ENCODE data around the gene GRWD1. TPM values are rescaled to one million over a fixed set of nuclear protein-coding genes. Genes with fewer than 3 reads are reported as not detected.

Gene GRWD1
- total and polyA plus RNA-seq, 7 donors, result 24.2 to 53.7 (median 42.0) TPM

- WGBS, 3 donors, result 35 to 49% (median 44%) methylated on average over 21 to 32 of the region's 32 CpGs
- DNase-seq (no peak), ATAC-seq (peak in 1 of 4 donors; percentile 4)
- Histone ChIP-seq H3K4me3 (no peak overlapping the region), H3K4me1 (no peaks in the 10 kb centered on the region), H3K9me3 (no peaks in the 10 kb centered on the region), H3K27ac (no peak overlapping the region), H3K36me3 (ENCODE audit: insufficient read depth in 1 of 2, low read depth in 1 of 2) (no peaks in the 10 kb centered on the region), H3K27me3 (ENCODE audit: insufficient read depth in 3 of 3, low read length in 2 of 3) (peaks cover 0 to 46% (median 21%) of the 10 kb centered on the region in 3 donors)
- intact Hi-C loops (cut with DNase I), result no loop called here
- TF ChIP-seq CTCF (IDR thresholded peaks at IDR 0.05), result no peak
Observed at GRCh38 chr19:48500830-48501493, 55.2 kb downstream of the GRWD1 start.

- no peak for DNase-seq
- intact Hi-C loops (cut with DNase I), result no loop called here
- H3K4me3 ChIP-seq, result no peak overlapping the region
- TF ChIP-seq CTCF (IDR thresholded peaks at IDR 0.05), result no peak
- no peaks in the 10 kb centered on the region for H3K9me3 ChIP-seq
- peaks cover 0 to 41% (median 21%) of the 10 kb centered on the region in 3 donors for H3K27me3 ChIP-seq (ENCODE audit: insufficient read depth in 3 of 3, low read length in 2 of 3)
- no peaks in the 10 kb centered on the region for H3K4me1 ChIP-seq
- no peak overlapping the region for H3K27ac ChIP-seq
- peak; percentile 31 to 53 (median 44) for ATAC-seq
- 3 to 7% (median 5%) methylated on average over 13 to 20 of the region's 20 CpGs for WGBS, 3 donors
- no peaks in the 10 kb centered on the region for H3K36me3 ChIP-seq (ENCODE audit: insufficient read depth in 1 of 2, low read depth in 1 of 2)
Observed at GRCh38 chr19:48501494-48502349, 55.9 kb downstream of the GRWD1 start.

- Histone ChIP-seq H3K27me3 (ENCODE audit: insufficient read depth in 3 of 3, low read length in 2 of 3) (peaks cover 0 to 39% (median 19%) of the 10 kb centered on the region in 3 donors), H3K27ac (no peak overlapping the region), H3K4me3 (no peak overlapping the region), H3K4me1 (no peaks in the 10 kb centered on the region), H3K9me3 (no peaks in the 10 kb centered on the region), H3K36me3 (ENCODE audit: insufficient read depth in 1 of 2, low read depth in 1 of 2) (no peaks in the 10 kb centered on the region)
- DNase-seq, result no peak
- 32 to 37% (median 36%) methylated on average over 23 to 27 of the region's 27 CpGs for WGBS, 3 donors
- no peak for TF ChIP-seq CTCF (IDR thresholded peaks at IDR 0.05)
- ATAC-seq, result peak in 1 of 4 donors; percentile 9
- intact Hi-C loops (cut with DNase I), result no loop called here
Observed at GRCh38 chr19:48502350-48503018, 56.7 kb downstream of the GRWD1 start.

GRCh38 chr19:48506138-48506733, 60.5 kb downstream of the GRWD1 start:
- TF ChIP-seq CTCF (IDR thresholded peaks at IDR 0.05), result peak; percentile 48
- intact Hi-C loops (cut with DNase I), result loop anchor here in 1 of 2 donors (5.0 kb wide), 1 partner anchor 76 kb away; no protein-coding TSS in a partner anchor
- Histone ChIP-seq H3K27me3 (ENCODE audit: insufficient read depth in 3 of 3, low read length in 2 of 3) (peaks cover 0 to 8% (median 3%) of the 10 kb centered on the region in 3 donors), H3K4me1 (no peaks in the 10 kb centered on the region), H3K36me3 (ENCODE audit: insufficient read depth in 1 of 2, low read depth in 1 of 2) (no peaks in the 10 kb centered on the region), H3K9me3 (no peaks in the 10 kb centered on the region), H3K27ac (no peak overlapping the region), H3K4me3 (no peak overlapping the region)
- ATAC-seq (peak in 3 of 4 donors; percentile 26 to 52 (median 32)), DNase-seq (no peak)
- WGBS, 3 donors, result 60 to 81% (median 67%) methylated on average over 5 of the region's 5 CpGs

Other genes with a start within 250 kb of the GRWD1 start
- 10 to 100 TPM; 21.8 to 36.2 (median 31.2) TPM for gene CARD8, start 190.1 kb upstream of the GRWD1 start, total RNA-seq
- 10 to 100 TPM; 15.7 to 26.0 (median 21.2) TPM for gene CARD8, start 190.1 kb upstream of the GRWD1 start, polyA plus RNA-seq
- under 1 TPM in 1 of 4 donors, not detected in 3; 0.20 TPM for gene ZNF114, start 175.9 kb upstream of the GRWD1 start, total RNA-seq
- under 1 TPM; 0.04 to 0.13 (median 0.05) TPM for gene ZNF114, start 175.9 kb upstream of the GRWD1 start, polyA plus RNA-seq
- 10 to 100 TPM in 3 of 4 donors, 1 to 10 TPM in 1; 8.9 to 15.2 (median 14.1) TPM for gene EMP3, start 120.4 kb upstream of the GRWD1 start, total RNA-seq
- gene EMP3, start 120.4 kb upstream of the GRWD1 start, polyA plus RNA-seq, result 10 to 100 TPM in 2 of 3 donors, 1 to 10 TPM in 1; 8.9 to 13.7 (median 13.6) TPM
- 10 to 100 TPM; 52.0 to 65.1 (median 57.7) TPM for gene TMEM143, start 82.0 kb upstream of the GRWD1 start, total RNA-seq
- 10 to 100 TPM; 17.1 to 41.9 (median 41.5) TPM for gene TMEM143, start 82.0 kb upstream of the GRWD1 start, polyA plus RNA-seq
- not detected for gene SYNGR4, start 81.6 kb upstream of the GRWD1 start, total RNA-seq
- under 1 TPM in 1 of 3 donors, not detected in 2; 0.04 TPM for gene SYNGR4, start 81.6 kb upstream of the GRWD1 start, polyA plus RNA-seq
- 10 to 100 TPM; 56.5 to 71.0 (median 62.9) TPM for gene KDELR1, start 54.4 kb upstream of the GRWD1 start, total RNA-seq
- gene KDELR1, start 54.4 kb upstream of the GRWD1 start, polyA plus RNA-seq, result 10 to 100 TPM; 37.0 to 48.7 (median 40.0) TPM
- under 1 TPM; 0.04 to 0.21 (median 0.06) TPM for gene GRIN2D, start 52.3 kb upstream of the GRWD1 start, total RNA-seq
- gene GRIN2D, start 52.3 kb upstream of the GRWD1 start, polyA plus RNA-seq, result under 1 TPM; 0.03 to 0.07 (median 0.04) TPM
- 1 to 10 TPM in 3 of 4 donors, under 1 TPM in 1; 0.65 to 2.6 (median 1.3) TPM for gene KCNJ14, start 9.6 kb downstream of the GRWD1 start, total RNA-seq
- gene KCNJ14, start 9.6 kb downstream of the GRWD1 start, polyA plus RNA-seq, result 1 to 10 TPM in 1 of 3 donors, under 1 TPM in 2; 0.28 to 1.6 (median 0.58) TPM
- gene CYTH2, start 23.4 kb downstream of the GRWD1 start, total RNA-seq, result 10 to 100 TPM; 21.8 to 45.2 (median 29.4) TPM
- 10 to 100 TPM; 36.6 to 41.0 (median 39.5) TPM for gene CYTH2, start 23.4 kb downstream of the GRWD1 start, polyA plus RNA-seq
- under 1 TPM in 2 of 4 donors, not detected in 2; 0.06 to 0.14 TPM for gene LMTK3, start 65.9 kb downstream of the GRWD1 start, total RNA-seq
- under 1 TPM; 0.03 to 0.06 (median 0.05) TPM for gene LMTK3, start 65.9 kb downstream of the GRWD1 start, polyA plus RNA-seq
- gene SULT2B1, start 106.2 kb downstream of the GRWD1 start, total RNA-seq, result not detected
- gene SULT2B1, start 106.2 kb downstream of the GRWD1 start, polyA plus RNA-seq, result under 1 TPM in 2 of 3 donors, not detected in 1; 0.06 to 0.23 TPM
- not detected for gene SPACA4, start 160.8 kb downstream of the GRWD1 start, total RNA-seq
- gene SPACA4, start 160.8 kb downstream of the GRWD1 start, polyA plus RNA-seq, result not detected
- gene FAM83E, start 169.1 kb downstream of the GRWD1 start, total RNA-seq, result not detected
- gene FAM83E, start 169.1 kb downstream of the GRWD1 start, polyA plus RNA-seq, result under 1 TPM in 2 of 3 donors, not detected in 1; 0.01 to 0.20 TPM
- 100 to 1,000 TPM; 506 to 730 (median 645) TPM for gene RPL18, start 173.2 kb downstream of the GRWD1 start, total RNA-seq
- gene RPL18, start 173.2 kb downstream of the GRWD1 start, polyA plus RNA-seq, result 1,000 to 10,000 TPM; 1,096 to 1,745 (median 1,373) TPM
- 10 to 100 TPM in 2 of 4 donors, 1 to 10 TPM in 2; 4.1 to 12.8 (median 8.8) TPM for gene SPHK2, start 173.5 kb downstream of the GRWD1 start, total RNA-seq
- gene SPHK2, start 173.5 kb downstream of the GRWD1 start, polyA plus RNA-seq, result 1 to 10 TPM; 3.3 to 7.4 (median 4.8) TPM
- 10 to 100 TPM in 1 of 4 donors, 1 to 10 TPM in 3; 3.6 to 14.5 (median 6.5) TPM for gene DBP, start 191.4 kb downstream of the GRWD1 start, total RNA-seq
- gene DBP, start 191.4 kb downstream of the GRWD1 start, polyA plus RNA-seq, result 1 to 10 TPM; 2.8 to 7.0 (median 3.2) TPM
- 1 to 10 TPM; 4.1 to 8.8 (median 6.4) TPM for gene CA11, start 200.2 kb downstream of the GRWD1 start, total RNA-seq
- gene CA11, start 200.2 kb downstream of the GRWD1 start, polyA plus RNA-seq, result 10 to 100 TPM in 1 of 3 donors, 1 to 10 TPM in 2; 2.3 to 10.6 (median 9.2) TPM
- under 1 TPM in 1 of 4 donors, not detected in 3; 0.21 TPM for gene NTN5, start 227.0 kb downstream of the GRWD1 start, total RNA-seq
- under 1 TPM in 1 of 3 donors, not detected in 2; 0.04 TPM for gene NTN5, start 227.0 kb downstream of the GRWD1 start, polyA plus RNA-seq
- not detected for gene FUT2, start 250.0 kb downstream of the GRWD1 start, total RNA-seq
- not detected for gene FUT2, start 250.0 kb downstream of the GRWD1 start, polyA plus RNA-seq